Lower lobe of right lung (tissue), 2 donors: ENCODE measurements around the gene USP19. TPM values are rescaled to one million over a fixed set of nuclear protein-coding genes. Genes with fewer than 3 reads are reported as not detected.

Experiments
- ATAC-seq, 2 donors: fragments of 200-7000 bp; cut with Tn5 transposase; one replicate each; pipeline ENCODE4 v1.9.1; 2020 to 2022; ENCODE audit warnings: mild to moderate bottlenecking in 2 of 2, moderate library complexity in 2 of 2
- DNase-seq: peaks from one replicate; pipeline ENCODE4 v3.0.0-alpha.2; 2020
- H3K27ac ChIP-seq: fragments of 200-600 bp; one replicate; pipeline ENCODE4 v1.8.0; 2022
- H3K27me3 ChIP-seq: fragments of 200-600 bp; one replicate; pipeline ENCODE4 v1.8.0; 2022; ENCODE audit warnings: low read depth
- H3K36me3 ChIP-seq: fragments of 200-600 bp; one replicate; pipeline ENCODE4 v1.8.0; 2022; ENCODE audit warnings: mild to moderate bottlenecking
- H3K4me1 ChIP-seq: fragments of 200-600 bp; one replicate; pipeline ENCODE4 v1.8.0; 2022
- H3K4me3 ChIP-seq: fragments of 200-600 bp; one replicate; pipeline ENCODE4 v1.8.0; 2022; ENCODE audit warnings: mild to moderate bottlenecking
- H3K9me3 ChIP-seq: fragments of 200-600 bp; one replicate; pipeline ENCODE4 v1.8.0; 2022
- CTCF ChIP-seq: fragments of 200-600 bp; IDR thresholded peaks from one replicate; pipeline ENCODE4 v1.8.0; 2022; ENCODE audit warnings: antibody characterized with exemption, mild to moderate bottlenecking
- intact Hi-C: fragments of 100-400 bp; cut with DNase I; formaldehyde crosslinking; loops from one replicate; pipeline ENCODE4 v1.11.0; 2022
- total RNA-seq: library from RNA; stranded (reverse); fragmentation: NEBNext Ultra II Directional; extraction: Animal tissue kit (Norgen Biotek cat#: 25700); gene quantifications from one replicate; pipeline ENCODE4 v1.2.1, GENCODE V29; 2021
- donor health status: DM: no; HTN: yes; CAD: no; lungs with severe emphysema.

Gene USP19
- total RNA-seq, 1 donor from 2014 or later, result 60.4 TPM

GRCh38 chr3:49132073-49132436, 11.4 kb upstream of the USP19 start:
- Histone ChIP-seq H3K36me3 (peaks cover 39% of the 10 kb centered on the region), H3K4me3 (peak overlapping the region; percentile 76), H3K4me1 (peaks cover 32% of the 10 kb centered on the region), H3K27me3 (no peaks in the 10 kb centered on the region), H3K9me3 (no peaks in the 10 kb centered on the region), H3K27ac (peak overlapping the region; percentile 90)
- intact Hi-C loops, result no loop called here
- no peak for TF ChIP-seq CTCF
- no peak for DNase-seq
- no peak for ATAC-seq

DNA sequence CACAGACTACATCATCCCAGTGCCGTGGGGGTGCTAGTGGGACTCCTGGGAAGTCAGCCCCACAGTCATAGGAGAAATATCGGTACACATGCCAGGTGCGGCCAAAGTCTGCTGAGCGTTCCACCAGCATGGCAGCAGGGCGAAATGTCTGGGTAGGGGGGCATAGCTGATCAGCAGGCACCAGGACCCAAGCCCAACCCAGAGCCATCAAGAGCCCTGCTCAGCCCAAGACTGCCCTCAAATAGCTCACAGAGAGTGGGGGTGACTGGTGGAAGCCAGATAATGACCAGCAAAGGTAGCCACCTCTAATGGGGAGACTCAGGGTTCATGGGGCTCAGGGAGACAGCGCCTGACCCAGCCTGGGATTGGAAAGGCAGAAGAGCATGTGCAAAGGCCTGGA, 11.0 kb upstream of the USP19 start:
- TF ChIP-seq CTCF, result no peak
- Histone ChIP-seq H3K36me3 (peaks cover 44% of the 10 kb centered on the region), H3K27ac (peak overlapping the region; percentile 90), H3K9me3 (no peaks in the 10 kb centered on the region), H3K27me3 (no peaks in the 10 kb centered on the region), H3K4me3 (peak overlapping the region; percentile 76), H3K4me1 (peaks cover 32% of the 10 kb centered on the region)
- intact Hi-C loops, result no loop called here
- ATAC-seq (no peak), DNase-seq (no peak)

GRCh38 chr3:49131040-49131439, 10.4 kb upstream of the USP19 start:
- no peak for TF ChIP-seq CTCF
- H3K36me3 ChIP-seq, result peaks cover 49% of the 10 kb centered on the region
- intact Hi-C loops, result no loop called here
- H3K27me3 ChIP-seq, result no peaks in the 10 kb centered on the region
- peak overlapping the region; percentile 90 for H3K27ac ChIP-seq
- no peaks in the 10 kb centered on the region for H3K9me3 ChIP-seq
- ATAC-seq, result no peak
- no peak overlapping the region for H3K4me3 ChIP-seq
- H3K4me1 ChIP-seq, result peaks cover 32% of the 10 kb centered on the region
- DNase-seq, result no peak

GRCh38 chr3:49124991-49125670, 4.5 kb upstream of the USP19 start:
- H3K36me3 ChIP-seq, result peaks cover 91% of the 10 kb centered on the region

GRCh38 chr3:49124203-49124602, 3.6 kb upstream of the USP19 start:
- no peak for DNase-seq
- TF ChIP-seq CTCF, result no peak
- peaks cover 83% of the 10 kb centered on the region for H3K36me3 ChIP-seq
- ATAC-seq, result no peak
- H3K9me3 ChIP-seq, result no peaks in the 10 kb centered on the region
- H3K27ac ChIP-seq, result no peak overlapping the region
- no peak overlapping the region for H3K4me3 ChIP-seq
- intact Hi-C loops, result no loop called here
- H3K27me3 ChIP-seq, result no peaks in the 10 kb centered on the region
- H3K4me1 ChIP-seq, result peaks cover 11% of the 10 kb centered on the region

More at GRCh38 chr3:49124991-49125670, 4.5 kb upstream of the USP19 start:
- no peaks in the 10 kb centered on the region for H3K27me3 ChIP-seq
- ATAC-seq, result no peak
- no peaks in the 10 kb centered on the region for H3K9me3 ChIP-seq
- DNase-seq, result no peak
- peaks cover 4% of the 10 kb centered on the region for H3K4me1 ChIP-seq
- no peak overlapping the region for H3K27ac ChIP-seq
- intact Hi-C loops, result no loop called here
- TF ChIP-seq CTCF, result no peak
- H3K4me3 ChIP-seq, result no peak overlapping the region
